Fibroblast of peridontal ligament (primary cell): ENCODE data around the gene LYG2.
"Not testable (repeated sequence)": the region's sequence is repeated elsewhere in the genome, so short reads cannot be mapped to it uniquely, and the experiment has no call there.

Source experiments
- DNase-seq: peaks from one replicate; pipeline ENCODE4 v3.0.0-alpha.2; 2010; ENCODE audit errors: extremely low read depth

LYG2 gene

DNA sequence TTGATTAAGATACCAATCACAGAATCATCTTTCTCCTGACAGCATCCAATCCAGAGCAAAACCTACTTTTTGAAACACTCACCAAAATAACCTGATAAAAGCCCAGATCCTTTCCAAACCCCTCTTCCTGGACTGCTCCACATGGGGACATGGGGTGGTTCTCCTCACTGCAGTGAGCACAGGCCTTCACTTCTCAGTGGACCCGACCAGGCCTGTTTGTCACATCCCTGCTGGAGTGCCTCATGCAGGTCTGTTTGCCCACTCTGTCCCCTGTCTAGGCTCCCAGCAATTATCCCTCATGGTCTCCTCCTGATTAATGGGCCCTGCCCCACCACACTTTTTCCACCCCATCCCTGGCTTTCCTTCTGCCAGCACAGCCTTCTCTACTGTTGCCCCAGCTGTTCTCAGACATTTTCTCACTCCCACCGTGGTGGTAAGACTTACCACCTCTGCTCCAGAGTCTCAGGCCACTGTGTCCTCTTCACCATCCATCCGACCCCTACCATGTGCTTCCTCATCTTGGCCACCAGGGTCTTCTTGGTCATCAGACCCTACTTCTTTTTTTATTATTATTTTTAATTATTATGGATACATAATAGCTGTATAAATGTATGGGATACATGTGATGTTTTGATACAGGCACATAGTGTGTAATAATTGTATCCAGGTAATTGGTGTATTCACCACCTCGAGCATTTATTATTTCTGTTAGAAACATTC, 53.3 kb downstream of the LYG2 start:
- no peak for DNase-seq

GRCh38 chr2:99200076-99200800, 55.2 kb downstream of the LYG2 start:
- DNase-seq = no peak

DNA sequence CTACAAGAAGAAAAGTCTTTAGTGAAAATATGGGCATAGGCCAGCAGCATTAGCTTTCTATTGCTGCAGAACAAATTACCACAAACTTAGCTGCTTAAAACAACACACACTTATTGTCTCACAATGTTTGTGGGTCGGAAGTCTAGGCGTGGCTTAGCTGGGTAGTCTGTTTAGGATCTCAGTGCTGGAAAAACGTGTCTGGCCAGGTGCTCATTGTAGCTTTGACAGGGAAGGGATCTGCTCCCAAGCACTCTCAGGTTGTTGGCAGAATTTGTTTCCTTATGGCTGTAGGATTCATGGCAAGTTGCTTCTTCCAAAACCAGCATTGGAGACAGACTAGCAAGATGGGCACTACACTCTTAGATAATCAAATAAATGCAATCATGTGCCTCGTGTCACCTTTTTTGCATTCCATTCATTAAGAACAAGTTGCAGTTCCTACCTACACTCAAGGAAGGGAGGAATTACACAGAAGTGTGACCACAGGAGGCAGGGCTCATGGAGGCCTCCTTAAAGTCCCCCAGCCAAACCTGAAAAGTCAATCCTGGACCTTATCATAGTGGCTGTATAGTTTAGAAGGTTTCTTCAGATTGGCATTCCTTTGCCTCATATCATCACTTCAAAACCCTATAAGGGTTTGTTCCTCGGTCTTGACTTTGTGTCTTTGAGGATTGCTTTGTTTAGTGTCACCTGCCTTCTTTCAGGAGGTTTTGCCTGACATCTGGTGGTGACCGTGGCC, 57.2 kb downstream of the LYG2 start:
- no peak for DNase-seq

DNA sequence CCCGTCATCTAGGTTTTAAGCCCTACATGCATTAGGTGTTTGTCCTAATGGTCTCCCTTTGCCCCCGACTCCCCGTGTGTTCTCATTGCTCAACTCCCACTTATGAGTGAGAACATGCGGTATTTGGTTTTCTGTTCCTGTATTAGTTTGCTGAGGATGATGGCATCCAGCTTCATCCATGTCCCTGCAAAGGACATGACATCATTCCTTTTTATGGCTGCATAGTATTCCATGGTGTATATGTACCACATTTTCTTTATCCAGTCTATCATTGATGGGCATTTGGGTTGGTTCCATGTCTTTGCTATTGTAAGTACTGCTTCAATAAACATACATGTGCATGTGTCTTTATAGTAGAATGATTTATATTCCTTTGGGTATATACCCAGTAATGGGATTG, 63.1 kb downstream of the LYG2 start:
- DNase-seq = not testable (repeated sequence)
